GM21515 (cell line): ENCODE data around the gene ACTG1.

ENCODE experiments used
- ATAC-seq: cut with Tn5 transposase; IDR thresholded peaks from one replicate; pipeline ENCODE4 v1.9.1; 2021; ENCODE audit not compliant: unreplicated experiment

ACTG1 gene

DNA sequence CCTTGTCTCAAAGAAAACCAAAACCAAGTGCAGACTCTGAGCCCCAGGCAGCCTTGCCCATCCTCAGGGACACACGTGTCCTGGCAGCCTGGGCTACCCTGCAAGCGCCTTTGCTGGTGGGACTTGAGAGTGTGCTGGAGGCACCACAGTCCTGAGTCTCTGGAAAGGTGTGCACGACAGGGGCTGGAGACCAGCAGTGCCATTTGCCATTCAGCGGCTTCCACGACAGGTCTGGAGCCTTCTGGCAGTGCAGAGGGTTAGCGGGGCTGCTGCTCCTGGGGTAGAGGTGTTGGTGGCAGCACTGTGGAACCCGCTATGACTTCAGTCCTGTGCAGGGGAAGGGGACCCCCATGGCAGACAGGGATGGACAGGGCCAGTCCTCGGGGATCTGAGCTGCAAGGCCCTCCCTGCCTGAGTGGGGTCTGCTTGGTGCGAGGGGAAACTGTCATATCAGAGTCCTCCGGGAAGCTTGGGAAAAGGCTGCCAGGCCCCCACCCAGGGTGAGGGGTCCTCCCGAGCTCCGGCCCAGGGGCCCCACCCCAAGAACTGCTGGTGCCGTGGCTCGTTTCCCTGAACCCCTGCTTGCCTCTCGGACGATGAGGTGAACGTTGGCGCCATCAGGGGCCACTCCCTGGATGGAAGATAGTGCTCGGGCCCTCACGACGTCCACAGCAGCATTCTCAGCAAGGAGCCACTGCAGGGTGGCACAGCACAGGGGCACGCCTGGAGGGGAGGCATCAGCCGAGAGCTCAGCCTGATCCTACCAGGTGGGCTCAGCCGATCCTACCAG lies 32.8 kb upstream of the ACTG1 start:
- ATAC-seq: no peak

DNA sequence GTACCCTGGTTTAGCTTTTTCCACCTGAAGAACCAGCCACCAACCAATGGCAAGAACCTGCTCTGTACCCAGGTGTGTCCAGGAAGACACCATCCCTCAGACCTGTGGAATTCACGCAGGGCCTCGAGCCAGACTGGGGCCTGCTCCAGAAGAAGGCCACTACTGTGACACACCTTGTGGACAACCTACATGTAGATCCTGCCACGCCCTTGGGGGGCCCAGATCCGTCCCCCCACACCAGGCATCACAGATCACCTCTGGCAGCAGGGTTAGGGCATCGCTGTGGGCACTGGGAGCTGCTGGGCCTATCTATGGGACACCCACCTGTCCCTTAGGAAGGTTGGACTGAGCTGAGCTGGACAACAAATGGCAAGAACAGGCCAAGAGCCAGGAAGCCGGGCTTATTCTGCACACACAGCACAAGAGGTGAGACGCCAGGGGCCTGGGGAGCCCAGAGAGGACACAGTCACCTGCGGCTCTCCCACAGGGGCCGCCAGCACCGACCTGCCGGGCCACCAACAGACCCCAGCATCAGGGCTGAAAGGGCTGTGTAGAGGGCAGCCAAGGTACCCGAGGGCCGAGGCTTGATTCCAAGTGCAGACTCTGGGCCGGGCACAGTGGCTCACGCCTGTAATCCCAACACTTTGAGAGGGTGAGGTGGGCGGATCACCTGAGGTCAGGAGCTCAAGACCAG lies 31.8 kb upstream of the ACTG1 start:
- no peak for ATAC-seq

DNA sequence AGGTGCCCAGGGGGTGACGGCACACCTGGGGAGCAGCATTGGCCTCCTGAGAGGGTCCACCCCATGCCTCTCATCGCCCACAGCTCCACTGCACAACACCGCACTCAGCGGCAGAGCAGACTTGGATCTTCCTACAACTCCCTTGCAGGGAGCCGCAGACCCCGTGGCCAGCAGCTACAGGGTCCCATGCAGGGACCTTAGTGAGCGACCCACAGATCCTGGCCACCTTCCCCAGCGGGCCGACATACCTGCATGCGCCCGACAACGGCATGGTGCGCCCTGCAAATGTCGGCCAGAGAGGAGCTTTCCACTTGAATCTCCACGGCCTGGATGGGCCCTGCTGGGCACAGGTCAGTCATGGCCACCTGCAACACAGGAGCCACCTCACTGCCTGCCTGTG lies 31.2 kb upstream of the ACTG1 start:
- ATAC-seq: no peak

DNA sequence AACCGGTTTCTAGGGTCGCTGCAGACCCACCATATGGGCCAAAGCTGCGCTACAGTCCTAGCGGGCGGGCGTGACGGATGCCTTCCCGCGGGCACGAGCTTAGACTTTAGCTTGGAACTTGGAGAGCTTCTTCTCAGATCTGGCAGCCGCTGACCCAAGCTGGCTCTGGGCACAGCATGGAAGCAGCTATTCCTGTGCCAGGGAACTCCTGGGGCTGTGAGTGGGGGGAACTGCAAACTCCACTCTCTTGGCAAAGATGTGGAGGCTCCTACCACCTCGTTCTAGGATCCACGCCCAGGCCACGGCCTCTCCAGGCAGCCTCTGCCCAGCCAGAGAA lies 30.7 kb upstream of the ACTG1 start:
- ATAC-seq: no peak

DNA sequence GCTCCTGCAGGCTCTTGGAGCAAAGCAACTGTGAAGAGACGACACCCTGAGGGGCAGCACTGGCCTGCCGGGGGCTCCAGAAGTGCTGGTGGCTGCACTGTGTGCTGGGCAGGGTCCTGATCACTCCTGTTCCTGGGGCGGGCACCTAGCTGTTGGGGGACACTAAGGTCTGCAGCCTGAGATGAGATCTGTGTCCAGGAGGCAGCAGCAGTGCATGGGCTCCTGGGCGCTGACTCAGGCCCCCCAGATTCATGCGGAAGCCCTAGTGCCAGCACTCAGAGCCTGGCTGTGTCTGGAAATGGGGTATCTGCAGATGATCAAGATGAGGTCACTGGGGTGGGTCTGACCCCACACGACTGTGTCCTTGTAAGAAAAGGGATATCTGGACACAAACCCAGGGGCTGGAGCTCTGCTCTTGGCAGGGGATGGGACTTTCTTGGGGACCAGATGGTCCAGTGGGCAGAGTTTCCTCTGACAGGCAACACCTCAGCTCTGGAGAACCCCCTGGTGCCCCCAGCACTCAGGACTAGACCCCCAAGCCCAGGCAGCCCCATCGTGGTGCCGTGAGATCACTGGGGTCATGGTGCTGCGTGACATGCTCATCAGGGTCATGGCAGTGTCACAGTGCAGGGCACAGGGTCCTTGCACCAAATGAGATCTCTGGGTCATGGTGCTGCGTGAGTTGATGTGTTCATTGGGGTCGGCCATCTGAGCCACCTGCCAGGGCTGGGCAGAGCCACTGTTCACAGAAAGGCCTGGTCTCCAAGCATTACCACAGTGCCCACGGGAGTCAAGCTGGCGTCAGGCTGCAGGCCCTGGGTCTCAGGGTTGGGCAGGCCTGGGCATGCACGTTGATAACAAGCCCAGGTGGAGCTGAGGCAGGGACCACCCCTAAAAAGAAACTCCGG lies 30.1 kb upstream of the ACTG1 start:
- ATAC-seq: no peak

DNA sequence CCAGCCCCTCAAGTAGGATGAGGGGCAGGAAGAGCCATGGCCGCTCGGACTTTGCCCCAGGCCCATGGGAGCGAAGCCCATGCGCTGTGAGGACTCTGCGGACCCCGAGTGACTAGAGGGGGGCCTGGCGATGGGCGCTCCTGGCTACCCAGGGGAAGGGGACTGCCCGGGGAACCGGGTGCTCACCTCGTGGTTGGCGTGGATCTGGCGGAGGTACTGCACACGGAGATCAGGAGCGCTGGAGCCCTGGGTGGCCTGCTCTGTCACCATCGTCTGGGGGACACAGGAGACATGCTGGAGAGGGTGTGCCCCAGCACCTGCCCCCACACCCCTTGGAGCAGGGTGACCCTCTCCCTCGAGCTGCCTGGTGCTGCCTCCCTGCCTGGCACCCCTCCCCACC lies 28.5 kb upstream of the ACTG1 start:
- ATAC-seq: no peak

DNA sequence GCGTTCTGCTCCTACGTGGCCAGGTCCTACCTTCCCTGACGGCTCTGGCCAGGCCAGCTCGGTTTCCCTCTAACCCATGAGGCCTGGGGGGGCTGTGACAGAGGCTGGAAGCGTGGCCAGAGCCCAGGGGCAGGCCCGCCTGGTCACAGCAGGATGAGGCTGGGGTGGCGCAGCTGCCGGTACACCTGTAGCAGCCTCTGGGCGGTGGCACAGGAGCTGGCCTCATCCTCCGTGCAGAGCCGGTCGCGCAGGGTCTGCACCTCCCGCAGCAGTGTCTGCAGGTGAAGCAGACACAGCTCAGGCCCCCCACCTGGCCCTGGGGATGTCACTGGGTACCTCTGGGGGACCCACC lies 28.1 kb upstream of the ACTG1 start:
- ATAC-seq: no peak

DNA sequence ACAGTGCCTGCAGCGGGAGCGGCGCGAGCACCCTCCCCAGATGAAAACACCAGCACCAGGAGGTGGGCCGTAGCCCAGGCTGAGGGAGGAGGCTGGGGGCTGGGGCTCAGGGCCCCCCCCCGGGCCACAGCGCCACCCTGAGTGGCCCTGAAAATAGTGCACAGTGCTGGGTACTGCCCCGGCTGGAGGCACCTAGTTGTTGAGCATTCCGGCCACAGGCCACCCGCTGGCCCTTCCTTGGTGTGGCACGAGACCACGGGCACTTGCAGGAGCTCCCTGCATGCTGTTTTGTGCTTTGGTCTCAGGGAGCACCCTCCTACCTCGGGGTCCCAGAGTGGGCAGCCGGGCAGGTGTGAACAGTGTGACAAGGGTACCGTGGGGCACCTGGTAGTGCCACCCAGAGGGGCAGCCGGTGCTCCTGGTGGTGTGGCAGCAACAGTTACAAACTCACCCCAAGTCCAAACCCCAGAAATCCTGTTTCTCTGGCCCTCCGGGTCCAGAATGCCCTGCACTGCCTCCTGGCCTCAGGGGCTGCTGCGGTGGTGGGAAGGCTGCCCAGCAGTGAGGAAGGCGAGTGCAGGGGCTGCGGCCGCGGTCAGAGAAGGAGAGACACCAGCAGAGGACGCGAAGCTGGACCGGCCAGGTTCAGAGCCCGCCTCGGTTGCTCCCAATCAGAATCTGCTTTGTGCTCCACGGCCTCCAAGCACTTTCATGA lies 27.5 kb upstream of the ACTG1 start:
- no peak for ATAC-seq

DNA sequence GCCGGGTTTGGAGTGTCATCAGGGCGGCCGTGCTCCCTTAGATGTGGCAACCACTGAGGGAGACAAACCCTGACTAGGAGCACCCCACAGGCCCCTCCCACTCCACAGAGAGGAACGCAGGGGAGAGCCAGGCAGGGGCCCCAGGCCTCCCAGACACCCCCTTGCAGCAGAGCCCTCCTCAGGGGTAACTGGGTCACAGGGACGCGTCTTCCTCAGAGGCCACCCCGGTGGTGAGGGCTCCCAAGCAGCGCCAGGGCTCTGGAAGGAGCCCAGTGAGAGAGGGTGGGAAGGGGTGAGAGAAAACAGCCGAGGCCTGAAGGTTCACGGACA lies 26.9 kb upstream of the ACTG1 start:
- no peak for ATAC-seq

DNA sequence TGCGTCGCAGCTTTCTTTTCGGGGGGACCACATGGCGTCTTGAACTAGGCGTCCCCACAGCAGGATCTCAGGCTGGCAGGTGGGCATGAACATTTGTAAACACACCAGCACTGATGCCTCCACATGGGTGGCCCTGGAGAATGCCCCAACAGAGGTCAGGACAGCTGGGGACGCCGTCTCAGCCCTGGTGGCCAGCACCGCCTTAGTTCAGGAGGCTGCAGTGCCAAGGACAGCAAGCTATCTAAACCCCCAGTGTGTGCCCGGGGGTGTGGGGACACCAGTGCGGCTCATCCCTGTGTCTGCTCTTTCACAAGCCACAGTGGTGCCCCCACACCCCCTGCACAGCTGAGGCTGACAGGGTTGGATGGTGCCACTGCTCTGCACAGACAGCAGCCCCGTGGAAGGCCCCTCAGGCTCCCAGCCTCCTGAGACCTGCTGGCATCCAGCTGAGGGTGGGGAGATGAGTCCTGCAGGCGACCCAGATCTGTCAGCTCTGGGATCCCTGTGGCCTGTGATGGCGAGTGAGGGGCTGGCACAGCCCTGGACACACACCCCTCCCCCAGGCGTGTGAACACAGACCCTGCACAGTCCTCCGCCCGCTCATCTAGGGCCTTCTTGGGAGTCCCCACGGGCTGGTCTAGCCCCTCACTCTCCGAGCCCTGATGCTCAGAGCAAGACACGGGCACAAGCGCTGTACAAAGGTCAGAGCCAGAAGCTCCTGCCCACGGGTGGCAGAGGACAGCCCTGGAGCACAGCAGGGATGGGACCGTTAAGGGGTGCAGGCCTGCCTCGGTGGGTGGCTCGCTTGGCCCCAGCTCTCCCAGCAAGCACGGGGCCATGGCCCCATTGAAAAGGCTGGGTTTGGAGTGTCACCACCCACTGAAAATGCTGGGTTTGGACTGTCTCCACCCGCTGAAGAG lies 26.3 kb upstream of the ACTG1 start:
- no peak for ATAC-seq

DNA sequence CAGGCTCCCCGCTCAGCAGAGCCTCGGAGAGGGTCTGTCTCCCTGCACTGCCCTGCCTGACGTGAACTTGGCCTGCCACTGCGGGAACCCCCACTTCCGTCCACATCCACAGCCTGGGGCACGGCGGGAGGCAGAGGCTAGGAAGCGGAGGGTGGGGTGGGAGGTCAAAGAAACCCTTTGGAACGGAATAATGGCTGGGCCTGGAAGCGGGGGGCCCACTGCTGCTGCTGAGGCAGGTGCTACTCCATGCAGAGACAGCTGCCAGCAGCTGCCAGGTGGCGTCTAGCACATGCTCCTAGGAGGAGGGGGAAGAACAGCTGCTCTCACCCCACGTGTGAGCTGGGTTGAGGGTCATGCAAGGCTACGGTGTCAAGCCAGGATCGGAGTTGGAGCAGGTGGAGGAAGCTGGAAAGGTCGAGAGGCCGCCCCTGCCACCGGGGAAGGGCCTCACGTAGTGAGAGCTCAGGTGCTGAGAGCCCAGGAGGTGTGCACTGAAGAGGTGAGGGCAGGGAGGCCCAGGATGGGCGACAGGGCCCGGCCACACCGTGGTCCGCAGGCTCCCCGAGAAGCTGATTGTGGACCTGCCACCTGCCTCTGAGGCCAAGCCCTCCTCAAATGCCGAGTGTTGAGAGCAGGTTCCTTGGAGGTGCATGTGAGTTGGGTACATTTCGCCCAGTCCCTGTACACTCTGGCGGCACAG lies 25.4 kb upstream of the ACTG1 start:
- ATAC-seq: no peak

DNA sequence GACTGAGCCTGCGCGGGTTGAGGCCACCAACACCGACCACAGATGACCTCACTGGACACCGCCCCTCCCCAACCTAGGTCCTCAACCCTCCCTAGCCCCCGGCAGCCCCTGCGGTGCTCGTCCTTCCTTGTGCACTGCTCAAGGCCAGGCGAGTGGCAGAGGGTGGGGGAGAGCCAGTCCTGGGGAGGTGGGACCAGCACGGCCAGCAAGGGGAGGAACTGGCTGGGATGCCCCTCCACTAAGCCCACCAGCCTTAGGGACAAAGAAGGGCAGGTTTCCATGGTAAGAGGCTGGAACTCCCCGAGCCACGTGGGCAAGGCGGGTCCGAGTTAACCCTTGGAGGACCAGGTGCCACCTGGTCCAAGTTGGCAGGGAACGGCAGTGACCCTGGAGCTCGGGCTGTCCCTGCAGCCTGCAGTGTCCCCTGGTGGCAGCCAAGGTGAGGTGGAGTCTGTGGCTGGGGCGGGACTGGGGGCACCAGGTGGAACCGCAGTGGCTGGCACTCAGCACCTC lies 24.8 kb upstream of the ACTG1 start:
- ATAC-seq: no peak

DNA sequence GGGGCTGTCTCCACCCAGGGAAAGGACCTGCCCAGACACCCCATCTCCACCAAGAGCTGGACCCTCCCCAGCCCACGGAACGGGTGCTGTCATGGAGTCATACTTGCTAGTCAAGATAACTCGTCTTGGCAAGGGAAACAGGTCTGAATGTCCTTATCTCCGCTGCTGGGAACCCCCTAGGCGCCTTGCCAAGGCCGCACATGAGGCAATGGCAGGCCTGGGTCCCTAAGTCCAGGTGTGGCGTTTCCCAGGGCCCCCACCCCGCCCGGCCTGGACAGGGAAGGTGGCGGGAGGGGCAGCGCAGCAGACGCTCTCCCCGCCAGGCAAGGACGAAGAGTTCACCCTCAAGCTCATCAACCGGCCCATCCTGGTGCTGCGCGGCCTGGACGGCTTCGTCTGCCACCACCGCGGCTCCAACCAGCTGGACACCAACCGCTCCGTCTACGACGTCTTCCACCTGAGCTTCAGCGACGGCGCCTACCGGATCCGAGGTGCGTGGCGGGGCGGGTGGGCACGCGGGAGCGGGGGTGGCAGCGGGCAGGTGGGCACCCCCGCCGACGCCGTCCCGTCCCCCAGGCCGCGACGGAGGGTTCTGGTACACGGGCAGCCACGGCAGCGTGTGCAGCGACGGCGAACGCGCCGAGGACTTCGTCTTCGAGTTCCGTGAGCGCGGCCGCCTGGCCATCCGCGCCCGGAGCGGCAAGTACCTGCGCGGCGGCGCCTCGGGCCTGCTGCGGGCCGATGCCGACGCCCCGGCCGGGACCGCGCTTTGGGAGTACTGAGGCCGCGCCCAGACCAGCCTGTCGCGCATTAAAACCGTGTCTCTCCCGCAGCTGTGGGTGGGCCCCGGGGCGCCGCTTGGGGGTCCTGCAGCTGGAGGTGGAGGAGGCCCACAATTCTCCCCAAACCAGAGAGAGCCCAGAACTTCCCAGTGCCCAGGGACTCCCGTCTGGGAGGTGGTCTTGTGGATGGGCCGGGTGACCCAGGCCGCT lies 24.0 kb upstream of the ACTG1 start:
- ATAC-seq: no peak

DNA sequence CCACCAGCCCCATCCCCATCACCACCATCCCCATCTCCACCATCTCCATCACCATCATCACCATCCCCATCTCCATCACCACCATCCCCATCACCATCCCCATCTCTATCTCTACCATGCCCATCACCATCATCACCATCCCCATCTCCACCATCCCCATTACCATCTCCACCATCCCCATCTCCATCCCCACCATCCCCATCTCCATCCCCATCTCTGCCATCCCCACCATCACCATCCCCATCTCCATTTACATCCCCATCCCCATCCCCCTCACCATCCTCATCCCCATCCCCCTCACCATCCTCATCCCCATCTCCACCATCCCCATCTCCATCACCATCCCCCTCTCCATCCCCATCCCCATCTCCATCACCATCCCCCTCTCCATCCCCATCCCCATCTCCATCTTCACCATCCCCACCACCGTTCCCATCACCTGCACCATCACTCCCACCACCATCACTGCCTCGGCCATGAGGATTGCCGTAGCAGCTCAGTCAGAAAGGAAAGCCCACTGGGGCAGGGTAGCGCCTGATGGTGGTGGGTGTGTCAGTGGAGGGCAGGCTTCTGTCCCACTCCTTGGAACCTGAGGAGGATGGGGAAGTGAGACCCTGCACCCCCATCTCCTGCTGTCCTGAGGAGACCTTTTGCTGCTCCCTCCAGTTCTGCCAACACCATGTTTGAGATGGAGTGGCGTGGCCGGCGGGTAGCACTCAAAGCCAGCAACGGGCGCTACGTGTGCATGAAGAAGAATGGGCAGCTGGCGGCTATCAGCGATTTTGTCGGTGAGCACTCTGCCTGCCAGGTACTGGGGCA lies 23.1 kb upstream of the ACTG1 start:
- no peak for ATAC-seq

DNA sequence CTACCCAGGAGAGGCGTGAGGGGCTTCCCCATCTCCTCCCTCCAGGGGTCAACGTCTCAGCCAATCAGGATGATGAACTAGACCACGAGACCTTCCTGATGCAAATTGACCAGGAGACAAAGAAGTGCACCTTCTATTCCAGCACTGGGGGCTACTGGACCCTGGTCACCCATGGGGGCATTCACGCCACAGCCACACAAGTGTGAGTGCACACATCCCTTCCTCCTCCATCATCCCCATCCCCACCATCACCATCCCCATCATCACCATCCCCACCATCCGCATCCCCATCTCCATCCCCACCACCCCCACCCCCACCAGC lies 22.4 kb upstream of the ACTG1 start:
- no peak for ATAC-seq

DNA sequence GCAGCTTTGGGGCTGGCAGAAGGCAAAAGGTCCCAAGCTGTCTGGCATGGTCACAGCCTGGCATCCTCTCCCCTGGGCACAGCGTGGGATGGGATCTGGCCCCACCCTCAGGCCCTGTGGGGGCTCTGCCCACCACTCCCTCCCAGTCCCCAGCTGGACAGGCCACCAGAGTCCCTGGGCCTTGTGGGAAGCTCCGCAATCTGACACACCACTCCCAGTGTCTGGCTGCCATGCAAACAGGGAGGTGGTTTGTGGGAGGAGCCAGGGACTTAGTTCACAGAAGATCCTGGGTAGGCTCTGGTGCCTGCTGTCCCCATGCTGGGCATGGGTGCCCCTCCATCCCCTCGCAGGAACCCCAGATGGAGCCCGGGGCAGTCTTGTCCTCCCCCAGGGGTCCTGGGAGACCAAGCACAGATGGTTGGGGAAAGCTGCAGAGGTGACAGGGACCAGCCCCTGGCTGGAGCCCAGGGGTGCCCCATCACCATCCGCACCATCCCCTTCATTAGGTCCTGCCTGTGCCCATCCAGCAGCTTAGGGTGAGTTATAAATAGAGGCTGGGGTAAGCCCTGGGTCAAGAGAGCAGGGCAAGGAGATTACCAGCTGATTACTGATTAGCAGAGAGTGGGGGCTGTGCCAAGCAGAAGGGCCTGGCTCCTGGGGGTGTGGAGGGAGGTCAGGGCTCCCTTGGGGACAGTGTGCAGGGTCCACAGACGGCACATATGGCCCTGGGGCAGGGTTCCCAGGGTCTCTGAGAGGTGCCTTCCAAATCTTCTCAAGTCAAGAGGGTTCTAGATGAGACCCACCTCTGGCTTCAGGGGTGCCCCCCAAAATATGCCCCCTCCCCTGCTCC lies 21.8 kb upstream of the ACTG1 start:
- ATAC-seq: no peak
